ENCODE measurements around the gene PSMG2. TPM values are rescaled to one million over a fixed set of nuclear protein-coding genes. Genes with fewer than 3 reads are reported as not detected.
A peak's percentile ranks its signal among the peaks of the same experiment; 100 is the strongest.

PSMG2 gene
- total and polyA plus RNA-seq, 9 of the 15 experiments (the other 6 are each of a cell fraction or from before 2014, with no cell fraction given) = 59.9 to 271 (median 111) TPM

DNA sequence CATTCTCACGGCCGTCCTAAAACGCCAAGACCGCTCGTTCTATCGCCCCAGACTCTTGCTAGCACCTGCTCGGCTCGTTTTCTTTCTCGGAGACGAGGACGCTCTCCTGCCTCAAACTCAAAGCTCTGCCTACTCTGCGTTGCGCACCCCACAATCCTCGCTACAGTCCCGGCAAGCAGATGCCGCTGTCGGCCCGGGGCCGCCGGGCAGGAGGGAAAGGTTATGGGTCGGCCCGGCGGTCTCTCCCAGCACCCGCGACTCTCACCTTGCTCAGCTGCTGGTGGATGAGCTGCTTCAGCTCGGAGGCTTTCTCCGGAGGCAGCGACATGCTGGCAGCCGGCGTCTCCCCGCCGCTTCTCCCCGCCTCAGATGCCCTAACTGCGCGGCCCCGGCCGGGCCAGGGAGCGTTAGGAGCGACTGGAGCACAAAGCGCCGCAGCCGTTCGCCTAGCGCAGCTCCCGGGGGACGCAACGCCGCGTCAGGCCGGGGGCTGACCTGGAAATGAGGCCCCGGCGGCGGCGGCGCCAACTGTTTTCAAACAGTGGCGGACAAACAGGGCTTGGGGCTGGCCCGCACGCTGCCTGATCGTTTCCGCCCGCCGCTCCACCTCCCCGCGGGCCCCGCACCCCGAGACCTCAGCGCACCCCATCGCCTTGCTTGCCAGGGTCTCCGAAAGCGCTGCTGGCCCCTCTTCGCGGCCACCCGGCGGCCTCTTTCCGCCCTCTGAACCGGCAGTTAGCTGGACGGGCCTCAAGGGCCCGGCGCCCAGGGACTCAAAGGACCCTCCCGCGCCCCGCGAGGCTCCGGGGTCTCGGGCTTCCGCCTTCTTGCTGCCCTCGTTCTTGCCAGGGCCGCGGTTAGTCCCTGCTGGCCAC, at the start of gene PSMG2, which contains the start of gene CEP76 (continued):
- TF ChIP-seq, protein P1, sequence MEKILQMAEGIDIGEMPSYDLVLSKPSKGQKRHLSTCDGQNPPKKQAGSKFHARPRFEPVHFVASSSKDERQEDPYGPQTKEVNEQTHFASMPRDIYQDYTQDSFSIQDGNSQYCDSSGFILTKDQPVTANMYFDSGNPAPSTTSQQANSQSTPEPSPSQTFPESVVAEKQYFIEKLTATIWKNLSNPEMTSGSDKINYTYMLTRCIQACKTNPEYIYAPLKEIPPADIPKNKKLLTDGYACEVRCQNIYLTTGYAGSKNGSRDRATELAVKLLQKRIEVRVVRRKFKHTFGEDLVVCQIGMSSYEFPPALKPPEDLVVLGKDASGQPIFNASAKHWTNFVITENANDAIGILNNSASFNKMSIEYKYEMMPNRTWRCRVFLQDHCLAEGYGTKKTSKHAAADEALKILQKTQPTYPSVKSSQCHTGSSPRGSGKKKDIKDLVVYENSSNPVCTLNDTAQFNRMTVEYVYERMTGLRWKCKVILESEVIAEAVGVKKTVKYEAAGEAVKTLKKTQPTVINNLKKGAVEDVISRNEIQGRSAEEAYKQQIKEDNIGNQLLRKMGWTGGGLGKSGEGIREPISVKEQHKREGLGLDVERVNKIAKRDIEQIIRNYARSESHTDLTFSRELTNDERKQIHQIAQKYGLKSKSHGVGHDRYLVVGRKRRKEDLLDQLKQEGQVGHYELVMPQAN (IDR thresholded peaks at IDR 0.05; ENCODE audit: borderline replicate concordance) = peak; percentile 39; the same call in 1 of the 2 replicates
- TF ChIP-seq ELF1 (tag; IDR thresholded peaks at IDR 0.05) (peak; percentile 93), RAD21 (CRISPR knock-in tag; conservative IDR thresholded peaks at IDR 0.05 in 1 of 2, IDR thresholded peaks at IDR 0.05 in 1 of 2) (no peak), NEUROD1 (IDR thresholded peaks at IDR 0.05; ENCODE audit: borderline replicate concordance, low read depth, low read length, partially characterized antibody) (peak; percentile 76), HMG20B (CRISPR knock-in tag; IDR thresholded peaks at IDR 0.05) (no peak), ZNF232 (CRISPR knock-in tag; IDR thresholded peaks at IDR 0.05) (peak; percentile 20; the same call in 1 of the 2 replicates), TSC22D4 (tag; IDR thresholded peaks at IDR 0.05) (no peak), RBM34 (IDR thresholded peaks at IDR 0.05; ENCODE audit: borderline replicate concordance, insufficient read depth, low read length) (peak; percentile 32; the same call in 1 of the 2 replicates), CBX3 (IDR thresholded peaks at IDR 0.05; ENCODE audit: borderline replicate concordance in 1 of 2, low read length in 2 of 2) (no peak), ZZZ3 (IDR thresholded peaks at IDR 0.05) (peak; percentile 70; the same call in 1 of the 2 replicates), CTBP1 (IDR thresholded peaks at IDR 0.05; ENCODE audit: borderline replicate concordance) (peak; percentile 59), EZH2 (IDR thresholded peaks at IDR 0.05; ENCODE audit: borderline replicate concordance, low read depth, low read length) (no peak), ZFPM2 (CRISPR knock-in tag; IDR thresholded peaks at IDR 0.05) (no peak), ZNF3 (CRISPR knock-in tag; IDR thresholded peaks at IDR 0.05) (no peak), GATAD2B (IDR thresholded peaks at IDR 0.05; ENCODE audit: borderline replicate concordance) (no peak)
- TF ChIP-seq, protein P2, sequence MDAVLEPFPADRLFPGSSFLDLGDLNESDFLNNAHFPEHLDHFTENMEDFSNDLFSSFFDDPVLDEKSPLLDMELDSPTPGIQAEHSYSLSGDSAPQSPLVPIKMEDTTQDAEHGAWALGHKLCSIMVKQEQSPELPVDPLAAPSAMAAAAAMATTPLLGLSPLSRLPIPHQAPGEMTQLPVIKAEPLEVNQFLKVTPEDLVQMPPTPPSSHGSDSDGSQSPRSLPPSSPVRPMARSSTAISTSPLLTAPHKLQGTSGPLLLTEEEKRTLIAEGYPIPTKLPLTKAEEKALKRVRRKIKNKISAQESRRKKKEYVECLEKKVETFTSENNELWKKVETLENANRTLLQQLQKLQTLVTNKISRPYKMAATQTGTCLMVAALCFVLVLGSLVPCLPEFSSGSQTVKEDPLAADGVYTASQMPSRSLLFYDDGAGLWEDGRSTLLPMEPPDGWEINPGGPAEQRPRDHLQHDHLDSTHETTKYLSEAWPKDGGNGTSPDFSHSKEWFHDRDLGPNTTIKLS (IDR thresholded peaks at IDR 0.05; ENCODE audit: borderline replicate concordance, low read depth) = peak; percentile 78
- TF ChIP-seq, protein P3, sequence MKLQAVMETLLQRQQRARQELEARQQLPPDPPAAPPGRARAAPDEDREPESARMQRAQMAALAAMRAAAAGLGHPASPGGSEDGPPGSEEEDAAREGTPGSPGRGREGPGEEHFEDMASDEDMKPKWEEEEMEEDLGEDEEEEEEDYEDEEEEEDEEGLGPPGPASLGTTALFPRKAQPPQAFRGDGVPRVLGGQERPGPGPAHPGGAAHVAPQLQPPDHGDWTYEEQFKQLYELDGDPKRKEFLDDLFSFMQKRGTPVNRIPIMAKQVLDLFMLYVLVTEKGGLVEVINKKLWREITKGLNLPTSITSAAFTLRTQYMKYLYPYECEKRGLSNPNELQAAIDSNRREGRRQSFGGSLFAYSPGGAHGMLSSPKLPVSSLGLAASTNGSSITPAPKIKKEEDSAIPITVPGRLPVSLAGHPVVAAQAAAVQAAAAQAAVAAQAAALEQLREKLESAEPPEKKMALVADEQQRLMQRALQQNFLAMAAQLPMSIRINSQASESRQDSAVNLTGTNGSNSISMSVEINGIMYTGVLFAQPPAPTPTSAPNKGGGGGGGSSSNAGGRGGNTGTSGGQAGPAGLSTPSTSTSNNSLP (IDR thresholded peaks at IDR 0.05; ENCODE audit: borderline replicate concordance, low read depth, low read length) = no peak

All from K562 (cell line).